ENCODE results near the gene ATF7IP. TPM values are rescaled to one million over a fixed set of nuclear protein-coding genes. Genes with fewer than 3 reads are reported as not detected.
"Not testable (repeated sequence)": the region's sequence is repeated elsewhere in the genome, so short reads cannot be mapped to it uniquely, and the experiment has no call there.

ATF7IP gene
- total RNA-seq, 1 donor: 48.1 TPM

DNA sequence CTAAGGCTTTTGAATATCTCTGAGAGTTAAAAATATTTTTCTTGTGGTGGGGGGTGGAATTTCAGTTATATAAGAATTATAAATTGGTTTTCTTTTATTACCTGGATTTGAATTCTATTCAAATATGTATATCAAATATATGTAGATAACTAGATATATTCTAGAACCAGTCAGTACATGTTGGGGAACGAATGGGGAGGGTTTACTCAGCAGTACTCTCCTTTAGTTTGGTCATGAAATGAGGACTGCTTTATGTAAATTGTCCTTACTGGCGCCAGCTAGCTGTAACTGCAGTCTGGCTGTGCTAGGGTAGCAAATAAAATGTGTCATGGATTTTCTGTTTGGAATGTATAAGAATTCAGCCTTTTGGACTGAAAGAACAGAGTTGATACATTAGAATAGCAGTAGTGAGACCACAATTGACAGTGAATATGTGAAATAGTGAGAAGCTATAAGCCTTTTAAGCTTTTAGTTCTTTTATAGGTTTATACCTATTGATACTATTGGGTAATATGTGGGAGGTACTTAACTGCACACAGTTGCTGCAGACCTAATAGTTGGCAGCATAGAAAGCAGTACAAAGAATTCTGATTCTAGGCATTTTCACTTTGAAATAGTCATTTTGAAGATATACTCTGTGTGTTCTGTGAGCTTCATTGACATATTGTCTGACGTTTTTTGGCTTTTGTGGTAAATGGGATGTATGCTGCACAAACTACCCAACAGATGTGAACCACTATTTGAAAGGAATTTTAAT is 29.0 kb downstream of the ATF7IP start:
- no peak overlapping the region for H3K4me3 ChIP-seq (ENCODE audit: low read depth, low read length)
- TF ChIP-seq, protein P1, sequence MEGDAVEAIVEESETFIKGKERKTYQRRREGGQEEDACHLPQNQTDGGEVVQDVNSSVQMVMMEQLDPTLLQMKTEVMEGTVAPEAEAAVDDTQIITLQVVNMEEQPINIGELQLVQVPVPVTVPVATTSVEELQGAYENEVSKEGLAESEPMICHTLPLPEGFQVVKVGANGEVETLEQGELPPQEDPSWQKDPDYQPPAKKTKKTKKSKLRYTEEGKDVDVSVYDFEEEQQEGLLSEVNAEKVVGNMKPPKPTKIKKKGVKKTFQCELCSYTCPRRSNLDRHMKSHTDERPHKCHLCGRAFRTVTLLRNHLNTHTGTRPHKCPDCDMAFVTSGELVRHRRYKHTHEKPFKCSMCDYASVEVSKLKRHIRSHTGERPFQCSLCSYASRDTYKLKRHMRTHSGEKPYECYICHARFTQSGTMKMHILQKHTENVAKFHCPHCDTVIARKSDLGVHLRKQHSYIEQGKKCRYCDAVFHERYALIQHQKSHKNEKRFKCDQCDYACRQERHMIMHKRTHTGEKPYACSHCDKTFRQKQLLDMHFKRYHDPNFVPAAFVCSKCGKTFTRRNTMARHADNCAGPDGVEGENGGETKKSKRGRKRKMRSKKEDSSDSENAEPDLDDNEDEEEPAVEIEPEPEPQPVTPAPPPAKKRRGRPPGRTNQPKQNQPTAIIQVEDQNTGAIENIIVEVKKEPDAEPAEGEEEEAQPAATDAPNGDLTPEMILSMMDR (IDR thresholded peaks at IDR 0.05; ENCODE audit: insufficient read depth, low read length): peak; percentile 9
- peak; percentile 85 for DNase-seq (ENCODE audit: low read depth)

DNA sequence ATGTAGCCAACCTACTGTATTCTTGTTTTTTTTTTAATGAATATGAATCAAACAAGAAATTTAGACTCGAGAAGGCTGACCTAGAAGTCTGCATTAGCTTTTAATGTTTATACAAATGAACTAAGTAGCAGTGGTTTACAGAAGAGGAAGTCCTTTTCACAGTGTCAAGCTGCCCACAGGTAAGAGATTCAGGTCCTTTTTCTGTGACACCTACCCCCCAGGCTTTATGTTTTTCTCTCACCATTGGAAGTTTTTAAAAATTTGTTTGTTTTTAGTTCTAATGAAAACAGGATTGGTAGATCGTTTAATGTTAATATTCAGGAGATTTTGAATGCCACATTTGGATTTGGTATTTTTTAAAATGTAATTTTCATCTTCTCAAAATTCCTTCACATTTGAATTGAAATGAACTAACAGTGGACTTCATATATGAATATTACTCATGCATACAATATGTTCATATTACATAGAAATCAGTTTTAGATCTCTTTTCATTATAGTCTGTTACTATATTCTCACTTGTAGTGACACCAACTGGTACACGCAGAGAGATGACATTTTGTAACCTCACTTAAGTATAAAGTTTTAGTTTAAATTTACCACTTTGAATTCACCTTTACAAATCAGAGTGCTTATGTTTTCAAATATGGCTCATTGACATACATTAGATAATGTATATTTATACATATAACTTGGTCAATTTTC is 29.7 kb downstream of the ATF7IP start:
- TF ChIP-seq, protein P1 (IDR thresholded peaks at IDR 0.05; ENCODE audit: insufficient read depth, low read length): no peak
- DNase-seq (ENCODE audit: low read depth): no peak
- H3K4me3 ChIP-seq (ENCODE audit: low read depth, low read length): no peak overlapping the region

DNA sequence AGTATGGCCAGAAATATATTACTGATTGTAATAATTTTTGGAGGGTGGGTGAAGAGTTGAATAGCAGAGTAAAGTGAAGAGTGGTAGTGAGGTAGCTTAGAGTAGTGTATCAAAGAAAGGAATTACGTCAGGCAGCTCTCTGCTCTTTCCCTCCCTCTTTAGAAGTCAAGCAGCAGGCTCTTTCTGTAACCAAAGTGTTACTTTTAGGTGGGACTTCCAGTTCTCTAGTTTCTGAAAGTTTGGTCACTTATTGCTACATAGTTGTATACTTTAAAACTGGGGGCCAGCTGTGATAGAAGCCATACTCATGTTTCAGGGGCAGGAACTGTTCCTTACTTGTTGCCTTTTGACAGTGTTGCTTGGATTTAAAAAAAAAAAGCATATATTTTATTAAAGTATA is 30.6 kb downstream of the ATF7IP start:
- H3K4me3 ChIP-seq (ENCODE audit: low read depth, low read length): no peak overlapping the region
- TF ChIP-seq, protein P1 (IDR thresholded peaks at IDR 0.05; ENCODE audit: insufficient read depth, low read length): no peak
- DNase-seq (ENCODE audit: low read depth): no peak

DNA sequence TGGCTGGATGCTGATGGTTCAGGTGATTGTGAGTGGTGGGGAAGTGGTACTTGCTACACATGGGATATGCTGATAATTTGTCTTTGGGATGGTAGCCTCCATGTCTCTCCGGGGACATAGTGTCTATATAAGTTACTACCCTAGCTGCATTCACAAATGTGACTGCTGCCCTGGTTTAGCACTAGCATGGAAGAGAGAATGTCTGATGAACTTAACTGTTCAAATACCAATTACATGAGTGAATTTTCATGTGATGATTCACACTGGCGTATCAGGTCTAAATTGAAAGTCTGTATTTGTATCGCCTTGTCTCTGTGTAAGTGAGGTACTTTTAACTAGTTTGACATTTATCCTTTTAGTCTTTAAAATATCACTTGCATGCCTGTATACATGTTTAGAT is 34.4 kb downstream of the ATF7IP start:
- TF ChIP-seq, protein P1 (IDR thresholded peaks at IDR 0.05; ENCODE audit: insufficient read depth, low read length): no peak
- no peak overlapping the region for H3K4me3 ChIP-seq (ENCODE audit: low read depth, low read length)
- DNase-seq (ENCODE audit: low read depth): no peak

DNA sequence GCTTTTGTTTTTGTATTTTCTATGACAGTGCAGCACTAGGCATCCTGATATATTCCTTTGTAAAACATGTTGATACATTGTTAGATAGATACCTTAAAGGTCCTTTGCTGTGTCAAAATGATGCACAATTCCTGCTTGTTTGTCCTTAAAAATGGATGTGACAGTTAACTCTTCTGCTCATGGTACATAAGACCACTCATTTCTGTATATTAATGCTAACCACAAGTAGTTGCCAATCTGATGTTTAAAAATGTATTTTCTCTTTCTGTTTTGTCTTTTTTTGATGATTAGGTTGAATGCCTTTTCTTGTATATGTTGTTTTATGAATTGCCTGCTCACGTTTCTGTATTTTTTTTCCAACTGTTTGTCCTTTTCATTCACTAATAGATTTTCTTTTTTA is 35.1 kb downstream of the ATF7IP start:
- no peak for DNase-seq (ENCODE audit: low read depth)
- no peak overlapping the region for H3K4me3 ChIP-seq (ENCODE audit: low read depth, low read length)
- TF ChIP-seq, protein P1 (IDR thresholded peaks at IDR 0.05; ENCODE audit: insufficient read depth, low read length): no peak

DNA sequence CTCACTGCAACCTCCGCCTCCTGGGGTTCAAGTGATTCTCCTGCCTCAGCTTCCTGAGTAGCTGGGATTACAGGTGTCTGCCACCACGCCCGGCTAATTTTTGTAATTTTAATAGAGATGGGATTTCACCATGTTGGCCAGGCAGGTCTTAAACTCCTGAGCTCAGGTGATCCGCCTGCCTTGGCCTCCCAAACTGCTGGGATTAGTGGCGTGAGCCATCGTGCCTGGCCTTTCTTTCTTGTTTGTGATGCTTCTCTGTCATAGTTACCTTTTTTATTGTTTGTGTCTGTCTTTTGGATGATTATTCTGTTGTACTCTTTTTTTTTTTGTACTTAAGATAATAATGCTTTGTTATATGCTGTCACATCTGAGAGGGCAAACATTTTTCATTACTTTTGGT is 35.8 kb downstream of the ATF7IP start:
- not testable (repeated sequence) for DNase-seq (ENCODE audit: low read depth); H3K4me3 ChIP-seq (ENCODE audit: low read depth, low read length)

DNA sequence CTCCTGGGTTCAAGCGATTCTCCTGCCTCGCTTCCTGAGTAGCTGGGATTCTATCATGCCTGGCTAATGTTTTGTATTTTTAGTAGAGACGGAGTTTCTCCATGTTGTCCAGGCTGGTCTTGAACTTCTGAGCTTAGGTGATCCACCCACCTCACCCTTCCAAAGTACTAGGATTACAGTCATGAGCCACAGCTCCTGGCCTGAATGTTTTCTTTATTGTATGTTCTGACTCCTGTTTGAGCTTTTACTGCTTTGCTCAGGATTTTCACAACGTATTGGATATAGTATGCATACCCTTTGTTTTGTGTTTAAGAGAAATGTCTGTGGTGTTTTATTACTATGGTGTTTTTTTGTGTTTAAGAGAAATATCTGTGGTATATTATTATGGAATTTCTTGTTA is 37.2 kb downstream of the ATF7IP start:
- TF ChIP-seq, protein P1 (IDR thresholded peaks at IDR 0.05; ENCODE audit: insufficient read depth, low read length): no peak
- DNase-seq (ENCODE audit: low read depth): no peak
- H3K4me3 ChIP-seq (ENCODE audit: low read depth, low read length): no peak overlapping the region
